Loucy (cell line): ENCODE data around the gene SRD5A1.

ENCODE experiments used
- H2AFZ ChIP-seq: fragments of 200-600 bp; sonication (generic); 2 replicates; pipeline ENCODE4 v1.6.0; 2016; ENCODE audit warnings: antibody characterized with exemption, mild to moderate bottlenecking, low read length, moderate library complexity
- H3F3A ChIP-seq: fragments of 200-600 bp; 2 replicates; pipeline ENCODE4 v1.6.0; 2016; ENCODE audit warnings: antibody characterized with exemption, low read depth, mild to moderate bottlenecking
- H3K27me3 ChIP-seq: fragments of 200-600 bp; sonication (generic); 2 replicates; pipeline ENCODE4 v1.6.1; 2014; ENCODE audit warnings: low read length, mild to moderate bottlenecking; ENCODE audit not compliant: insufficient read depth, poor library complexity, severe bottlenecking
- H3K36me3 ChIP-seq: fragments of 200-600 bp; sonication (generic); 2 replicates; pipeline ENCODE4 v1.6.1; 2016; ENCODE audit warnings: low read length; ENCODE audit not compliant: insufficient read depth
- H3K4me1 ChIP-seq: fragments of 200-600 bp; sonication (generic); 2 replicates; pipeline ENCODE4 v1.5.1; 2014; ENCODE audit warnings: low read length, mild to moderate bottlenecking; ENCODE audit not compliant: insufficient read depth, poor library complexity, severe bottlenecking
- H3K4me2 ChIP-seq: fragments of 200-600 bp; sonication (generic); 2 replicates; pipeline ENCODE4 v1.6.0; 2014; ENCODE audit warnings: antibody characterized with exemption, low read length, low read depth, mild to moderate bottlenecking; ENCODE audit not compliant: poor library complexity, severe bottlenecking
- H3K4me3 ChIP-seq: fragments of 200-600 bp; sonication (generic); 2 replicates; pipeline ENCODE4 v1.5.1; 2014; ENCODE audit warnings: low read length, mild to moderate bottlenecking, mixed read lengths; ENCODE audit not compliant: poor library complexity, severe bottlenecking
- H3K79me2 ChIP-seq: fragments of 200-600 bp; sonication (generic); 2 replicates; pipeline ENCODE4 v1.6.1; 2014; ENCODE audit warnings: low read length; ENCODE audit not compliant: insufficient read depth
- H3K9ac ChIP-seq: fragments of 200-600 bp; sonication (generic); 2 replicates; pipeline ENCODE4 v1.6.0; 2014; ENCODE audit warnings: mild to moderate bottlenecking, low read depth, low read length, moderate library complexity; ENCODE audit not compliant: poor library complexity, severe bottlenecking
- H3K9me2 ChIP-seq: fragments of 200-600 bp; sonication (generic); replicated peaks from 2 replicates; pipeline ENCODE4 v1.6.1; 2016; ENCODE audit warnings: low read depth, low read length, mixed read lengths
- H3K9me3 ChIP-seq: fragments of 200-600 bp; sonication (generic); 2 replicates; pipeline ENCODE4 v1.6.1; 2014; ENCODE audit warnings: mild to moderate bottlenecking, antibody characterized with exemption, low read length, low read depth; ENCODE audit not compliant: insufficient read depth
- H4K20me1 ChIP-seq: fragments of 200-600 bp; sonication (generic); 2 replicates; pipeline ENCODE4 v1.6.0; 2014; ENCODE audit warnings: antibody characterized with exemption, low read length, mild to moderate bottlenecking; ENCODE audit not compliant: insufficient read depth, poor library complexity, severe bottlenecking
- EZH2phosphoT487 ChIP-seq: fragments of 200-600 bp; IDR thresholded peaks from 2 replicates; pipeline ENCODE4 v1.6.1; 2018; ENCODE audit warnings: antibody characterized with exemption, mild to moderate bottlenecking, moderate library complexity, borderline replicate concordance
- TF ChIP-seq, protein P1 (sequence below): fragments of 200-600 bp; sonication (generic); conservative IDR thresholded peaks from 2 replicates; pipeline ENCODE4 v1.5.1; 2014; ENCODE audit warnings: mild to moderate bottlenecking, antibody characterized with exemption, low read length

The SRD5A1 gene

DNA sequence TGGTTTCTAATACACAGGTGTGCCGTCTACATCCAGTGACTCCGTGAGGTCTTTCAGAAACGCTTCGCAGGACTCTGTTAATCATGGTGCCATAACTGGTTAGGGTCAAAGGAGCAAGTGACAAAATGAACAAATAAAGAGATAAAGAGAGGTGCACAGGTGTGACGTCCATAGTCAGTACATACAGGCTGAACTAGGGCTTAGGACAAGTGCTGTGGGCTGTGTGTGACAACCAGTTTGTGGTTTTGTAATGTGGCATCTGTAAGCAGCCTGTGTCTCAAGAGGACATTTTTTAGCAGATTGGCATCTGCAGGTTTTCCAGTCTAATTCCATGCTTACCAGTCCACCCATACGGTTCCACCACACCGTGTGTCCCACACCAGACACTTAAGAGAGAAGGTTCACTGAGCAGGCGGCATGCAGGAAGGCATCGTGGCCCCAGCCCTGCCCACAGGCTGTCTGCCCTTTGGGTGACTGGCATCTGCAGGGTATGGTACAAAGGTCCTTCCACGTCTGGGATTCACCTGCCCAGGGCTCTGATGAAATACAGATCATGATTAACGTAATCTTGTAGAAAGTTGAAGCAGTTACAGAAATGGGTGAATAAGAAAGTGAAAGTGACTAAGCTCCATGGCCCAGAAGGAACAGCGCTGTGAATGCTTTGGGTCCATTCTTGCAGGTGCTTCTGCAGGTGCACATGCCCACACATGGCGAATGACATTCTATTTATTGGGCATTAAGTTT, 26.9 kb downstream of the SRD5A1 start:
- TF ChIP-seq, protein P1, sequence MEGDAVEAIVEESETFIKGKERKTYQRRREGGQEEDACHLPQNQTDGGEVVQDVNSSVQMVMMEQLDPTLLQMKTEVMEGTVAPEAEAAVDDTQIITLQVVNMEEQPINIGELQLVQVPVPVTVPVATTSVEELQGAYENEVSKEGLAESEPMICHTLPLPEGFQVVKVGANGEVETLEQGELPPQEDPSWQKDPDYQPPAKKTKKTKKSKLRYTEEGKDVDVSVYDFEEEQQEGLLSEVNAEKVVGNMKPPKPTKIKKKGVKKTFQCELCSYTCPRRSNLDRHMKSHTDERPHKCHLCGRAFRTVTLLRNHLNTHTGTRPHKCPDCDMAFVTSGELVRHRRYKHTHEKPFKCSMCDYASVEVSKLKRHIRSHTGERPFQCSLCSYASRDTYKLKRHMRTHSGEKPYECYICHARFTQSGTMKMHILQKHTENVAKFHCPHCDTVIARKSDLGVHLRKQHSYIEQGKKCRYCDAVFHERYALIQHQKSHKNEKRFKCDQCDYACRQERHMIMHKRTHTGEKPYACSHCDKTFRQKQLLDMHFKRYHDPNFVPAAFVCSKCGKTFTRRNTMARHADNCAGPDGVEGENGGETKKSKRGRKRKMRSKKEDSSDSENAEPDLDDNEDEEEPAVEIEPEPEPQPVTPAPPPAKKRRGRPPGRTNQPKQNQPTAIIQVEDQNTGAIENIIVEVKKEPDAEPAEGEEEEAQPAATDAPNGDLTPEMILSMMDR, result no peak
- no peak for TF ChIP-seq EZH2phosphoT487
- no peak overlapping the region for H3K4me3 ChIP-seq
- H3K9ac ChIP-seq, result no peak overlapping the region
- 0 out of 2 replicates have a peak, but pooled peaks cover 7% of the 10 kb centered on the region for H3K9me3 ChIP-seq
- H3K4me2 ChIP-seq, result no peak overlapping the region
- no peaks in the 10 kb centered on the region for H4K20me1 ChIP-seq
- no peaks in the 10 kb centered on the region for H3K27me3 ChIP-seq
- no peak overlapping the region for H2AFZ ChIP-seq
- no peaks in the 10 kb centered on the region for H3K4me1 ChIP-seq
- H3F3A ChIP-seq, result no peaks in the 10 kb centered on the region
- H3K9me2 ChIP-seq, result no peaks in the 10 kb centered on the region
- peaks cover 26% of the 10 kb centered on the region; the same call in 1 of the 2 replicates for H3K36me3 ChIP-seq
- no peaks in the 10 kb centered on the region for H3K79me2 ChIP-seq

DNA sequence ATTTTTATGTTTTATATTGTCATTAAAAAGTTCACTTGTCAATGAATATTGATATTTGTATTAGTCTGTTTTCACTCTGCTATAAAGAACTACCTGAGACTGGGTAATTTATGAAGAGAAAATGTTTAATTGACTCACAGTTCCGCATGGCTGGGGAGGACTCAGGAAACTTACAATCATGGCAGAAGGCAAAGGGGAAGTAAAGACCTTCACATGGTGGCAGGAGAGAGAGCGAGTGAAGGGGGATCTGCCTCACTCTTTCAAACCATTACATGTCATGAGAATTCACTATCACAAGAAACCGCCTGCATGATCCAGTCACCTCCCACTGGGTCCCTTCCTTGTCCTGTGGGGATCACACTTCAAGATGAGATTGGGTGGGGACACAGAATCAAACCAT, 27.4 kb downstream of the SRD5A1 start:
- Histone ChIP-seq H3K9me2 (no peaks in the 10 kb centered on the region), H3K4me1 (no peaks in the 10 kb centered on the region), H4K20me1 (no peaks in the 10 kb centered on the region), H3K4me2 (no peak overlapping the region), H3K9ac (no peak overlapping the region), H3F3A (no peaks in the 10 kb centered on the region), H3K36me3 (peaks cover 22% of the 10 kb centered on the region; the same call in 1 of the 2 replicates), H3K9me3 (0 out of 2 replicates have a peak, but pooled peaks cover 7% of the 10 kb centered on the region), H3K27me3 (no peaks in the 10 kb centered on the region), H3K79me2 (no peaks in the 10 kb centered on the region), H2AFZ (no peak overlapping the region), H3K4me3 (no peak overlapping the region)
- TF ChIP-seq, protein P1, result no peak
- TF ChIP-seq EZH2phosphoT487, result no peak

DNA sequence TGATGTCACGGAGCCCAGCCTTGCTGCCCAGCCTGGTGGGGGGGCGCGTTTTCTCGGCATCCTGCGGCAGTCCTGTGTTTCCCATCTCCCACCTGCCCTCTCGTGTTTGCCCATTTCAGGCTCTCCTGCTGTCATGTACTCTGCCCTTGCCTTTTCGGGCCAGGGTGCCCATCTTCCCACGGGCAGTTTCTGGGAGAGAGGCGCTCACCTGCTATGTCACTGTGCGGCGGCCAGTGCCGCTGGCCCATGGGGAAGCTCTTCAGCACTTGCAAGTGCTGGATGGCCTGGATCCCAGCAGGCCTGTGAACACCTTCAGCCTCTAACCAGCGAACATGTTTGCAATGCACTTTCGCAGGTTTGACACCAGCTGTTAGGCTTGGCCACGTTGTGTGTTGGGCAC, 33.5 kb downstream of the SRD5A1 start:
- Histone ChIP-seq H3K79me2 (no peaks in the 10 kb centered on the region), H3F3A (no peaks in the 10 kb centered on the region), H3K4me2 (no peak overlapping the region), H3K27me3 (no peaks in the 10 kb centered on the region), H3K9me2 (no peaks in the 10 kb centered on the region), H3K4me1 (no peaks in the 10 kb centered on the region), H2AFZ (no peak overlapping the region), H4K20me1 (no peaks in the 10 kb centered on the region), H3K36me3 (no peaks in the 10 kb centered on the region), H3K9me3 (no peaks in the 10 kb centered on the region), H3K9ac (no peak overlapping the region), H3K4me3 (no peak overlapping the region)
- no peak for TF ChIP-seq EZH2phosphoT487
- TF ChIP-seq, protein P1, result no peak
